ENCODE data around the gene SLC26A8.
"Not testable (repeated sequence)": the region's sequence is repeated elsewhere in the genome, so short reads cannot be mapped to it uniquely, and the experiment has no call there.

SLC26A8 gene

GRCh38 chr6:35911871-35912653, 112.4 kb downstream of the SLC26A8 start:
- DNase-seq (ENCODE audit: low spot score): no peak

- DNase-seq (ENCODE audit: low spot score): not testable (repeated sequence)
Measured at GRCh38 chr6:35909571-35909970, 114.9 kb downstream of the SLC26A8 start.

- DNase-seq (ENCODE audit: low spot score): not testable (repeated sequence)
Measured at GRCh38 chr6:35908753-35909401, 115.6 kb downstream of the SLC26A8 start.

GRCh38 chr6:35907750-35908149, 116.7 kb downstream of the SLC26A8 start:
- no peak for DNase-seq (ENCODE audit: low spot score)

GRCh38 chr6:35906499-35906846, 118.0 kb downstream of the SLC26A8 start:
- no peak for DNase-seq (ENCODE audit: low spot score)

GRCh38 chr6:35905841-35906498, 118.5 kb downstream of the SLC26A8 start:
- DNase-seq (ENCODE audit: low spot score): no peak

GRCh38 chr6:35905141-35905785, 119.2 kb downstream of the SLC26A8 start:
- no peak for DNase-seq (ENCODE audit: low spot score)

- no peak for DNase-seq (ENCODE audit: low spot score)
Measured at GRCh38 chr6:35903679-35904078, 120.8 kb downstream of the SLC26A8 start.

GRCh38 chr6:35900448-35900847, 124.0 kb downstream of the SLC26A8 start:
- DNase-seq (ENCODE audit: low spot score): no peak

- no peak for DNase-seq (ENCODE audit: low spot score)
Measured at GRCh38 chr6:35898003-35898402, 126.4 kb downstream of the SLC26A8 start.

- no peak for DNase-seq (ENCODE audit: low spot score)
Measured at GRCh38 chr6:35897486-35897885, 127.0 kb downstream of the SLC26A8 start.

GRCh38 chr6:35897036-35897435, 127.4 kb downstream of the SLC26A8 start:
- DNase-seq (ENCODE audit: low spot score): no peak

- no peak for DNase-seq (ENCODE audit: low spot score)
Measured at GRCh38 chr6:35896228-35896627, 128.2 kb downstream of the SLC26A8 start.

GRCh38 chr6:35895560-35895959, 128.9 kb downstream of the SLC26A8 start:
- no peak for DNase-seq (ENCODE audit: low spot score)

- no peak for DNase-seq (ENCODE audit: low spot score)
Measured at GRCh38 chr6:35894776-35895175, 129.7 kb downstream of the SLC26A8 start.
